Cerebellar nuclear complex (tissue), 1 donor: ENCODE measurements around the gene FCER1G.

Experiments used
- DNase-seq, 2 experiments: peaks; one replicate each; lab custom pipeline; 2025; lab: John Stamatoyannopoulos, UW

The FCER1G gene

DNA sequence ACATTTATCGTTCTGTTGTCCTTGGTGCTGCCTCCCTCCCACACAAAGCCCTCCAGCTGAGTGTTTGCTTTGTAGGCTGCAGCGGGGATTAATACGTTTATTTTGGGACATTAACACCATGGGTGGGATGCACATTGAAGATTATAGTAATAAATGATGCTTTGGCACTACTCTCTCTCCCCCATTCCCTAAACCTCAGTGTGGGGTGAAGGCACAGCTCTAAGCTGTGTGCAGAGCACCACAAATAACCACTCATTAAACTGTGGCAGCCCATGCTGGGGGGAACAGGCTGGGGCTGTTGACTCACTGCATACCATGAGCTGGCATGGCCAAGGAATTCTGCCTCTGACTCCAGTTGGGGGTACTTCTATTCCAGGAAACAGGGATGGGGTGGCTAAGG is 51.1 kb downstream of the FCER1G start:
- DNase-seq = no peak

DNA sequence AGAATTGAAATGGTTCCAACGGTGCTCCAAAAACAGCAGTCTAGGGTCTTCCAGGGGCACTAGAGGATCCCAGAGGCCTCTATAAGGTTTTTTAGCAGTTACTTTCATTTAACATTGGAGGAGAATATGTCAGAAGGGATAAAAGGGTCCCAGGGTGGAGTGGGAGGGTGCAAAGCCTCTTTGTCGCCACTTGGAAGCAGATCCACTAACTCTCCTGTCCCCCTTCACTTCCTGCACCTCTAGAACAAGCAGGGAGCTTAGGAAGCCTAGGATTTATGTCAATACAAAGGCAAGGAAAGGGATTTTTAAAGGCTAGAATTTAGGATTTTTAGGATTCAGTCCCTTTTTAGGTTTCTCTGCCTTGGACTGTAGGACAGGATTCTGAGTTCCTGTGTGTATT is 51.7 kb downstream of the FCER1G start:
- no peak for DNase-seq

DNA sequence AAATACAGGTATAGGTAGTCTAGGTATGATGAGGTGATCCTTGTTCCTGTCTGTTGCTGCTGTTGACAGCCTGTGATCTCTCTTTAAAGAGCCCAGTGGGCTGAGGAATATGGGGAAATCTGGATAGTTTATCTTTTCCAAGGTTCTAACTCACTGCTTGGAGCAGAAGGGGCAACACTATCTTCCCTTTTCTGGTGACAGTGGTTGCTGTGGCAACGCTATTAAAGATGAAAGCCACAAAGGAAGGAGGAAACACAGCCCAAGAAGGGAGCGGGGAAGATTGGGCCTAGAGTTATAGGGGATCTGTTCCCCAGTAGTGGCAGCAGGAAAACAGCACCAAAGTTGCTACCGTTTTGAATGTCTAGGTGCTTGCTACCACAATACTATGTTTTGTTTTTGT is 52.2 kb downstream of the FCER1G start:
- DNase-seq = no peak
